Activated naive CD4-positive, alpha-beta T cell treated with anti-CD3 and anti-CD28 coated beads, Interleukin-2, amount 50 U/mL, for 16 hours (primary cell): ENCODE data around the gene UBL3.

Experiments
- DNase-seq: peaks from one replicate; pipeline ENCODE4 v3.0.0-alpha.2; 2020

UBL3 gene

GRCh38 chr13:29805994-29806979, 44.1 kb downstream of the UBL3 start:
- DNase-seq, result no peak

- DNase-seq, result no peak
These were observed 47.2 kb downstream of the UBL3 start for GRCh38 chr13:29803221-29803620.

- DNase-seq, result no peak
These were observed 47.8 kb downstream of the UBL3 start for GRCh38 chr13:29802621-29803020.

GRCh38 chr13:29801737-29802305, 48.6 kb downstream of the UBL3 start:
- DNase-seq, result no peak

- no peak for DNase-seq
These were observed 49.3 kb downstream of the UBL3 start for GRCh38 chr13:29801102-29801501.

- no peak for DNase-seq
These were observed 49.7 kb downstream of the UBL3 start for GRCh38 chr13:29800687-29801086.

GRCh38 chr13:29799041-29799440, 51.4 kb downstream of the UBL3 start:
- no peak for DNase-seq

GRCh38 chr13:29791997-29792780, 58.2 kb downstream of the UBL3 start:
- DNase-seq, result no peak

GRCh38 chr13:29791508-29791907, 58.9 kb downstream of the UBL3 start:
- DNase-seq, result no peak

- DNase-seq, result no peak
These were observed 63.7 kb downstream of the UBL3 start for GRCh38 chr13:29786698-29787097.

- DNase-seq, result no peak
These were observed 64.4 kb downstream of the UBL3 start for GRCh38 chr13:29785978-29786377.

- DNase-seq, result no peak
These were observed 67.6 kb downstream of the UBL3 start for GRCh38 chr13:29782798-29783197.

GRCh38 chr13:29774830-29775229, 75.6 kb downstream of the UBL3 start:
- DNase-seq, result no peak

- no peak for DNase-seq
These were observed 79.2 kb downstream of the UBL3 start for GRCh38 chr13:29771247-29771646.

GRCh38 chr13:29767006-29767405, 83.4 kb downstream of the UBL3 start:
- DNase-seq, result no peak

- no peak for DNase-seq
These were observed 86.8 kb downstream of the UBL3 start for GRCh38 chr13:29763436-29764180.

- no peak for DNase-seq
These were observed 88.6 kb downstream of the UBL3 start for GRCh38 chr13:29761815-29762214.

- DNase-seq, result no peak
These were observed 89.3 kb downstream of the UBL3 start for GRCh38 chr13:29761160-29761559.

GRCh38 chr13:29760544-29760943, 89.9 kb downstream of the UBL3 start:
- DNase-seq, result no peak

- peak; percentile 39 for DNase-seq
These were observed 91.8 kb downstream of the UBL3 start for GRCh38 chr13:29758531-29759114.

GRCh38 chr13:29756506-29756905, 93.9 kb downstream of the UBL3 start:
- no peak for DNase-seq

- no peak for DNase-seq
These were observed 96.0 kb downstream of the UBL3 start for GRCh38 chr13:29754473-29754806.
